Measurements from ENCODE around the gene XK. TPM values are rescaled to one million over a fixed set of nuclear protein-coding genes. Genes with fewer than 3 reads are reported as not detected.

XK gene
- total and polyA plus RNA-seq, 2 of the 4 experiments (the other 2 are of a cell fraction): under 0.01 to 0.02 TPM

DNA sequence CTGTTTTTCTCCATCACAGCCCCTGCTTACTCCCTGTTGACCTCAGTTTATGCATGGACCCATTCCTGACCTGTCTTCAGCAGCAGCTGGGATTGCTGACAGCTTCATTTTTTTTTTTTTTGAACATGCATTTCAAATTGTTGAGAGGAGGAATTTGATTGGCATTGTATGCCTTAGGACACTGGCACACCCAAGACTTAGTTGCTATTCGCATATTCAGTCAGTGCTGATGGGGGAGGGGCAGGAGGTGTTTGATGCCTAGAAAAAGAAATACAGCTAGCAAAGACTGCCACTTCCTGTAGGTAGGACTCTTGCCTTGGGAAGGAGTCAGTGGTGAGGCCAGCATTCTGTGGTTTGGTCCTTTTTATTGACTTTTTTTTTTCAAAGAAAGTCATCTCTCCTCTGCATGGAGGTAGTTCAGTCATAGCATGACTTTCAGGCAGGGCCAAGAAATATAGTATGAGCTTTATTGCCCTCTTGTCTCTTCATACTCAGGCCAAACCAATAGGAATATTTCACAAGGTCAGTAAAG is 33.6 kb upstream of the XK start:
- H3K27me3 ChIP-seq (ENCODE audit: control insufficient read depth, insufficient read depth, low read length): peaks cover 3% of the 10 kb centered on the region
- no peak overlapping the region for H2AK5ac ChIP-seq (ENCODE audit: low read depth, low read length)
- no peak overlapping the region for H2AFZ ChIP-seq (replicated peaks; ENCODE audit: low read length, poor library complexity)
- no peaks in the 10 kb centered on the region for H3K9me3 ChIP-seq (ENCODE audit: control insufficient read depth, insufficient read depth, low read length)
- DNase-seq: no peak
- CTCF ChIA-PET: interaction anchor here (0.6 kb wide), 1 partner anchor 150 kb away, joined by 3 read pairs; no protein-coding TSS in a partner anchor
- H3K4ac ChIP-seq (ENCODE audit: low read depth, low read length): no peak overlapping the region
- H2BK120ac ChIP-seq (ENCODE audit: low read depth, low read length): no peak overlapping the region
- no peak overlapping the region for H3K56ac ChIP-seq (ENCODE audit: extremely low read depth, insufficient read depth, low read length)
- no peaks in the 10 kb centered on the region for H3K9me1 ChIP-seq (ENCODE audit: insufficient read depth, low read length)
- no peak overlapping the region for H4K5ac ChIP-seq (ENCODE audit: low read depth, low read length)
- WGBS, 2 experiments (ENCODE audit: extremely low coverage in 2 of 2, insufficient read length in 1 of 2): 33% methylated on average over 1 of the region's 1 CpG; no CpG with 5 or more reads in 1 of the 2 experiments
- intact Hi-C loops (cut with micrococcal nuclease) (loop anchor here (10.0 kb wide), 1 partner anchor 333 kb away; no protein-coding TSS in a partner anchor), dilution Hi-C loops (cut with HindIII; ENCODE audit: low sequenced_read_pairs, unreplicated experiment) (no loop called here), in situ Hi-C loops (cut with MboI; ENCODE audit: low sequenced_read_pairs) (no loop called here)
- no peak overlapping the region for H3K4me2 ChIP-seq (ENCODE audit: low read depth, low read length)
- POLR2A ChIA-PET (ENCODE audit: unreplicated experiment): no interaction called here
- TF ChIP-seq POLR2A (IDR thresholded peaks at IDR 0.05; ENCODE audit: low read depth, low read length) (no peak), BHLHE40 (IDR thresholded peaks at IDR 0.05; ENCODE audit: low read depth, low read length) (no peak), CEBPB (IDR thresholded peaks at IDR 0.05; ENCODE audit: low read depth, low read length) (no peak), MAFK (IDR thresholded peaks at IDR 0.05; ENCODE audit: low read depth, low read length) (no peak), CTCF (conservative IDR thresholded peaks at IDR 0.05; ENCODE audit: low read depth, low read length) (no peak), MAZ (IDR thresholded peaks at IDR 0.05; ENCODE audit: borderline replicate concordance, low read depth, low read length) (no peak), FOS (IDR thresholded peaks at IDR 0.05; ENCODE audit: low read depth, low read length) (no peak), SMC3 (IDR thresholded peaks at IDR 0.05; ENCODE audit: low read depth, low read length) (no peak), CHD1 (IDR thresholded peaks at IDR 0.05; ENCODE audit: low read depth, low read length) (no peak)
- TF ChIP-seq, protein P1, sequence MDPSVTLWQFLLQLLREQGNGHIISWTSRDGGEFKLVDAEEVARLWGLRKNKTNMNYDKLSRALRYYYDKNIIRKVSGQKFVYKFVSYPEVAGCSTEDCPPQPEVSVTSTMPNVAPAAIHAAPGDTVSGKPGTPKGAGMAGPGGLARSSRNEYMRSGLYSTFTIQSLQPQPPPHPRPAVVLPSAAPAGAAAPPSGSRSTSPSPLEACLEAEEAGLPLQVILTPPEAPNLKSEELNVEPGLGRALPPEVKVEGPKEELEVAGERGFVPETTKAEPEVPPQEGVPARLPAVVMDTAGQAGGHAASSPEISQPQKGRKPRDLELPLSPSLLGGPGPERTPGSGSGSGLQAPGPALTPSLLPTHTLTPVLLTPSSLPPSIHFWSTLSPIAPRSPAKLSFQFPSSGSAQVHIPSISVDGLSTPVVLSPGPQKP (IDR thresholded peaks at IDR 0.05; ENCODE audit: borderline replicate concordance, low read depth, low read length): no peak
- H3K23ac ChIP-seq (ENCODE audit: low read depth, low read length): no peak overlapping the region
- H3K4me3 ChIP-seq (ENCODE audit: insufficient read depth, low read depth, low read length): no peak overlapping the region
- no peaks in the 10 kb centered on the region for H4K20me1 ChIP-seq (ENCODE audit: insufficient read depth, low read length)
- H3K14ac ChIP-seq (replicated peaks; ENCODE audit: low read depth, low read length): no peak overlapping the region
- no peaks in the 10 kb centered on the region for H3K4me1 ChIP-seq (ENCODE audit: control insufficient read depth, insufficient read depth, low read length)
- H4K8ac ChIP-seq (ENCODE audit: low read depth in 2 of 2, low read length in 2 of 2): no peak overlapping the region
- no peaks in the 10 kb centered on the region for H3K36me3 ChIP-seq (ENCODE audit: control insufficient read depth, insufficient read depth, low read length)
- H4K91ac ChIP-seq (ENCODE audit: insufficient read depth, low read depth, low read length): no peak overlapping the region
- H2AK9ac ChIP-seq (replicated peaks; ENCODE audit: low read depth, low read length, poor library complexity): no peak overlapping the region
- H3K18ac ChIP-seq (ENCODE audit: low read depth, low read length): no peak overlapping the region
- no peak overlapping the region for H2BK5ac ChIP-seq (ENCODE audit: low read depth, low read length, poor library complexity, severe bottlenecking)
- BruUV-seq (replicated peaks): no TSS peak
- ATAC-seq (ENCODE audit: low read depth): no peak
- no peak overlapping the region for H2BK20ac ChIP-seq (ENCODE audit: low read depth, low read length)
- no peaks in the 10 kb centered on the region for H3K79me1 ChIP-seq (ENCODE audit: low read depth in 1 of 2, low read length in 2 of 2)
- H2BK15ac ChIP-seq (ENCODE audit: low read depth, low read length): no peak overlapping the region
- H3K27ac ChIP-seq (ENCODE audit: insufficient read depth, low read length): no peak overlapping the region
- no peak overlapping the region for H3K9ac ChIP-seq (ENCODE audit: low read depth, low read length)
